Endothelial cell of umbilical vein (primary cell): ENCODE results near the gene INHA. TPM values are rescaled to one million over a fixed set of nuclear protein-coding genes. Genes with fewer than 3 reads are reported as not detected.

ENCODE experiments used
- BruUV-seq: library from RNA; stranded (reverse); fragments of 400-500 nt; replicated peaks from 2 replicates; lab custom pipeline; 2021; lab: Mats Ljungman, UMichigan
- CTCF ChIA-PET: fragments of 300-600, 350-600 bp; sonication (Branson Sonifier 250); formaldehyde crosslinking; loops from one replicate; lab custom pipeline; 2021; ENCODE audit warnings: antibody characterized with exemption, inconsistent platforms; lab: Charles Lee
- POLR2A ChIA-PET: fragments of 300-600, 350-600 bp; sonication (Branson Sonifier 250); formaldehyde crosslinking; loops from one replicate; lab custom pipeline; 2021; ENCODE audit warnings: antibody characterized with exemption, inconsistent platforms; lab: Charles Lee
- DNase-seq: peaks from one replicate; pipeline ENCODE4 v3.0.0-alpha.2; 2011; ENCODE audit warnings: low read depth, low spot score
- FAIRE-seq: peaks from 2 replicates; lab custom pipeline; 2011; peaks lifted over from hg19 to GRCh38; lab: Jason Lieb, UNC
- H2AFZ ChIP-seq: 2 replicates; pipeline ENCODE4 v1.6.0; 2012; ENCODE audit warnings: low read depth, low read length, control low read depth, inconsistent platforms
- H3K27ac ChIP-seq: 2 replicates; pipeline ENCODE4 v1.5.1; 2011; ENCODE audit warnings: low read depth, mild to moderate bottlenecking, control low read depth, low read length, moderate library complexity; ENCODE audit not compliant: insufficient read depth
- H3K27me3 ChIP-seq, 2 experiments: 2 replicates each; pipeline versions ENCODE4 v1.6.0 to v1.6.1; 2011; ENCODE audit warnings: low read length in 2 of 2, mixed read lengths in 1 of 2; ENCODE audit not compliant: control insufficient read depth in 2 of 2, insufficient read depth in 2 of 2
- H3K36me3 ChIP-seq, 2 experiments: 2 replicates in 1 of 2; 3 replicates in 1 of 2; pipeline ENCODE4 v1.5.1; 2011; ENCODE audit warnings: low read length in 2 of 2, mild to moderate bottlenecking in 1 of 2, moderate library complexity in 1 of 2; ENCODE audit not compliant: control insufficient read depth in 2 of 2, insufficient read depth in 2 of 2; ENCODE audit errors: extremely low read depth in 1 of 2
- H3K4me1 ChIP-seq: 3 replicates; pipeline ENCODE4 v1.5.1; 2011; ENCODE audit warnings: mild to moderate bottlenecking, low read length; ENCODE audit not compliant: control insufficient read depth, insufficient read depth; ENCODE audit errors: extremely low read depth
- H3K4me2 ChIP-seq: 2 replicates; pipeline ENCODE4 v1.6.1; 2011; ENCODE audit warnings: low read length, control low read depth, mixed read lengths; ENCODE audit not compliant: insufficient read depth
- H3K4me3 ChIP-seq, 3 experiments: fragments of 200-600 bp in 1 of 3; sonication (generic), shearing (Covaris generic) in 1 of 3; replicated peaks in 1 of 3; 2 replicates each; pipeline ENCODE4 v1.5.1; 2011 to 2016; ENCODE audit warnings: control low read depth in 3 of 3, low read length in 3 of 3, mild to moderate bottlenecking in 2 of 3, inconsistent platforms in 1 of 3, low read depth in 1 of 3, moderate library complexity in 1 of 3; ENCODE audit not compliant: insufficient read depth in 1 of 3
- H3K79me2 ChIP-seq: 2 replicates; pipeline ENCODE4 v1.6.0; 2012; ENCODE audit warnings: low read length, inconsistent platforms; ENCODE audit not compliant: control insufficient read depth, insufficient read depth
- H3K9ac ChIP-seq: replicated peaks from 2 replicates; pipeline ENCODE3; 2011; ENCODE audit warnings: low read length, control low read depth; ENCODE audit not compliant: insufficient read depth; ENCODE audit errors: extremely low read depth
- H3K9me1 ChIP-seq: replicated peaks from 3 replicates; pipeline ENCODE4 v1.6.0; 2011; ENCODE audit warnings: mild to moderate bottlenecking, low read length; ENCODE audit not compliant: control insufficient read depth, insufficient read depth; ENCODE audit errors: extremely low read depth
- H3K9me3 ChIP-seq: replicated peaks from 2 replicates; pipeline ENCODE4 v1.5.1; 2012; ENCODE audit warnings: low read length, inconsistent platforms; ENCODE audit not compliant: control insufficient read depth, insufficient read depth
- H4K20me1 ChIP-seq: replicated peaks from 2 replicates; pipeline ENCODE3; 2011; ENCODE audit warnings: mild to moderate bottlenecking, low read length; ENCODE audit not compliant: control insufficient read depth, insufficient read depth; ENCODE audit errors: extremely low read depth
- CTCF ChIP-seq, 2 donors: IDR thresholded peaks; 1 replicate in 1 of 2; 2 replicates in 1 of 2; pipeline ENCODE4 v1.5.1; 2011; ENCODE audit warnings: low read length in 2 of 2, mild to moderate bottlenecking in 2 of 2, moderate library complexity in 2 of 2, control low read depth in 1 of 2, inconsistent platforms in 1 of 2, low read depth in 1 of 2; ENCODE audit not compliant: insufficient read depth in 1 of 2; ENCODE audit errors: extremely low read depth in 1 of 2
- EZH2 ChIP-seq: IDR thresholded peaks from 2 replicates; pipeline ENCODE4 v1.6.1; 2012; ENCODE audit warnings: borderline replicate concordance, low read depth, mild to moderate bottlenecking, moderate library complexity, low read length, inconsistent platforms; ENCODE audit not compliant: severe bottlenecking
- FOS ChIP-seq: IDR thresholded peaks from 2 replicates; pipeline ENCODE4 v1.6.1; 2011; ENCODE audit warnings: mild to moderate bottlenecking, low read length, moderate library complexity, borderline replicate concordance; ENCODE audit not compliant: insufficient read depth
- GATA2 ChIP-seq: IDR thresholded peaks from 2 replicates; pipeline ENCODE4 v1.7.0; 2011; ENCODE audit warnings: low read depth, mild to moderate bottlenecking, moderate library complexity, mixed read lengths, low read length; ENCODE audit not compliant: insufficient read length, insufficient read depth
- JUN ChIP-seq: IDR thresholded peaks from 2 replicates; pipeline ENCODE4 v1.6.1; 2011; ENCODE audit warnings: borderline replicate concordance, low read depth; ENCODE audit not compliant: insufficient read length, insufficient read depth
- MAX ChIP-seq: IDR thresholded peaks from 2 replicates; pipeline ENCODE4 v1.6.1; 2011; ENCODE audit not compliant: insufficient read depth, insufficient read length
- MYC ChIP-seq: IDR thresholded peaks from one replicate; pipeline ENCODE4 v1.6.1; 2011; ENCODE audit warnings: mild to moderate bottlenecking, low read depth, low read length
- POLR2A ChIP-seq: IDR thresholded peaks from 2 replicates; pipeline ENCODE4 v1.6.1; 2012; ENCODE audit warnings: low read depth, mild to moderate bottlenecking, control low read depth, low read length
- POLR2AphosphoS5 ChIP-seq: IDR thresholded peaks from 2 replicates; pipeline ENCODE4 v1.6.1; 2012; ENCODE audit warnings: low read depth, mild to moderate bottlenecking, control low read depth, low read length, moderate library complexity; ENCODE audit not compliant: insufficient read depth
- dilution Hi-C: fragments of 300-500 bp; cut with MboI; formaldehyde crosslinking; loops from one replicate; pipeline ENCODE4 v1.15.0; 2019; ENCODE audit warnings: low sequenced_read_pairs; ENCODE audit not compliant: extremely low pct_ligation_motif_present
- intact Hi-C: fragments of 100-400 bp; cut with micrococcal nuclease; formaldehyde crosslinking; loops from one replicate; pipeline ENCODE4 v1.10.0; 2022
- polyA plus RNA-seq, 4 experiments: library from polyadenylated mRNA; depleted of rRNA in 3 of 4; stranded (reverse) in 3 of 4; unstranded in 1 of 4; fragments of >200 nt; gene quantifications; 2 replicates each; pipeline versions ENCODE4 v1.2.1 to v1.2.3, GENCODE V29; 2011 to 2012; ENCODE audit warnings: missing spikeins in 1 of 4
- total RNA-seq: library from RNA; stranded (reverse); gene quantifications from 2 replicates; pipeline ENCODE4 v1.2.3, GENCODE V29; 2021

The INHA gene
- total and polyA plus RNA-seq, 2 donors (not counting 3 experiments of a cell fraction or from before 2014, with no cell fraction given) = 0.06 TPM; not detected in 1

GRCh38 chr2:219618733-219619122 lies 46.6 kb downstream of the INHA start:
- FAIRE-seq (no peak), DNase-seq (no peak)
- TF ChIP-seq GATA2 (no peak), POLR2A (no peak), FOS (no peak), EZH2 (no peak), MYC (no peak), MAX (no peak), CTCF (IDR thresholded peaks at IDR 0.05; ENCODE audit: extremely low read depth in 1 of 2, insufficient read depth in 1 of 2, low read depth in 1 of 2, low read length in 2 of 2) (no peak), POLR2AphosphoS5 (no peak), JUN (no peak)
- no peak overlapping the region for H3K9ac ChIP-seq
- no TSS peak for BruUV-seq
- peaks cover 0 to 5% of the 10 kb centered on the region in 2 experiments for H3K27me3 ChIP-seq
- peaks cover 0 to 9% of the 10 kb centered on the region in 2 experiments for H3K36me3 ChIP-seq
- CTCF ChIA-PET = no interaction called here
- no peak overlapping the region for H3K4me2 ChIP-seq
- POLR2A ChIA-PET = no interaction called here
- H3K9me1 ChIP-seq = no peaks in the 10 kb centered on the region
- H4K20me1 ChIP-seq = no peaks in the 10 kb centered on the region
- no peaks in the 10 kb centered on the region for H3K9me3 ChIP-seq
- H3K27ac ChIP-seq = no peak overlapping the region
- intact Hi-C loops = no loop called here
- no peaks in the 10 kb centered on the region for H3K4me1 ChIP-seq
- H3K79me2 ChIP-seq = no peaks in the 10 kb centered on the region
- no peak overlapping the region for H2AFZ ChIP-seq
- dilution Hi-C loops = no loop called here
- no peak overlapping the region for H3K4me3 ChIP-seq
